ENCODE results near the gene SPATA32.
A peak's percentile ranks its signal among the peaks of the same experiment; 100 is the strongest.

SPATA32 gene

GRCh38 chr17:45233423-45233924 is 28.4 kb downstream of the SPATA32 start:
- no peak for DNase-seq
- Histone ChIP-seq H3K27me3 (replicated peaks; ENCODE audit: insufficient read depth, low read length) (no peaks in the 10 kb centered on the region), H3K9ac (ENCODE audit: low read length) (no peak overlapping the region), H3K79me2 (ENCODE audit: low read length) (peaks cover 94% of the 10 kb centered on the region), H3K9me3 (replicated peaks; ENCODE audit: insufficient read depth, low read length) (no peaks in the 10 kb centered on the region), H3K4me1 (ENCODE audit: low read length) (peaks cover 20% of the 10 kb centered on the region), H3K36me3 (replicated peaks; ENCODE audit: insufficient read depth, low read length) (peaks cover 21% of the 10 kb centered on the region), H2AFZ (ENCODE audit: low read length) (no peak overlapping the region), H3K4me2 (ENCODE audit: low read depth, low read length) (no peak overlapping the region), H3K4me3 (ENCODE audit: low read length) (no peak overlapping the region), H4K20me1 (ENCODE audit: insufficient read depth, low read length) (no peaks in the 10 kb centered on the region), H3K9me2 (replicated peaks; ENCODE audit: insufficient read depth, low read length) (no peaks in the 10 kb centered on the region), H3F3A (ENCODE audit: insufficient read depth, low read length) (peaks cover 19% of the 10 kb centered on the region), H3K27ac (ENCODE audit: low read length) (no peak overlapping the region)
- no peak for TF ChIP-seq CTCF (IDR thresholded peaks at IDR 0.05; ENCODE audit: low read length)
- no peak for TF ChIP-seq EZH2phosphoT487 (IDR thresholded peaks at IDR 0.05; ENCODE audit: low read length)
- no peak for TF ChIP-seq EZH2 (optimal IDR thresholded peaks at IDR 0.05; ENCODE audit: low read depth, low read length)

GRCh38 chr17:45232514-45233422 is 29.1 kb downstream of the SPATA32 start:
- peaks cover 94% of the 10 kb centered on the region for H3K79me2 ChIP-seq (ENCODE audit: low read length)
- no peaks in the 10 kb centered on the region for H3K27me3 ChIP-seq (replicated peaks; ENCODE audit: insufficient read depth, low read length)
- peaks cover 16% of the 10 kb centered on the region for H3K36me3 ChIP-seq (replicated peaks; ENCODE audit: insufficient read depth, low read length)
- no peak overlapping the region for H3K4me3 ChIP-seq (ENCODE audit: low read length)
- no peak for DNase-seq
- H3K4me1 ChIP-seq (ENCODE audit: low read length): peaks cover 28% of the 10 kb centered on the region
- H4K20me1 ChIP-seq (ENCODE audit: insufficient read depth, low read length): no peaks in the 10 kb centered on the region
- H3K9ac ChIP-seq (ENCODE audit: low read length): no peak overlapping the region
- peaks cover 26% of the 10 kb centered on the region for H3F3A ChIP-seq (ENCODE audit: insufficient read depth, low read length)
- TF ChIP-seq EZH2 (optimal IDR thresholded peaks at IDR 0.05; ENCODE audit: low read depth, low read length) (no peak), CTCF (IDR thresholded peaks at IDR 0.05; ENCODE audit: low read length) (no peak), EZH2phosphoT487 (IDR thresholded peaks at IDR 0.05; ENCODE audit: low read length) (no peak)
- H3K9me3 ChIP-seq (replicated peaks; ENCODE audit: insufficient read depth, low read length): no peaks in the 10 kb centered on the region
- no peak overlapping the region for H3K4me2 ChIP-seq (ENCODE audit: low read depth, low read length)
- no peak overlapping the region for H2AFZ ChIP-seq (ENCODE audit: low read length)
- H3K9me2 ChIP-seq (replicated peaks; ENCODE audit: insufficient read depth, low read length): no peaks in the 10 kb centered on the region
- no peak overlapping the region for H3K27ac ChIP-seq (ENCODE audit: low read length)

- Histone ChIP-seq H3K9me2 (replicated peaks; ENCODE audit: insufficient read depth, low read length) (no peaks in the 10 kb centered on the region), H3K9ac (ENCODE audit: low read length) (no peak overlapping the region), H3K4me2 (ENCODE audit: low read depth, low read length) (no peak overlapping the region), H3K36me3 (replicated peaks; ENCODE audit: insufficient read depth, low read length) (peaks cover 9% of the 10 kb centered on the region; the same call in 1 of the 2 replicates), H2AFZ (ENCODE audit: low read length) (no peak overlapping the region), H3K4me1 (ENCODE audit: low read length) (peaks cover 38% of the 10 kb centered on the region), H3K27ac (ENCODE audit: low read length) (no peak overlapping the region), H3K4me3 (ENCODE audit: low read length) (no peak overlapping the region), H3K9me3 (replicated peaks; ENCODE audit: insufficient read depth, low read length) (no peaks in the 10 kb centered on the region), H3K79me2 (ENCODE audit: low read length) (peaks cover 95% of the 10 kb centered on the region), H3K27me3 (replicated peaks; ENCODE audit: insufficient read depth, low read length) (no peaks in the 10 kb centered on the region), H3F3A (ENCODE audit: insufficient read depth, low read length) (peaks cover 38% of the 10 kb centered on the region), H4K20me1 (ENCODE audit: insufficient read depth, low read length) (no peaks in the 10 kb centered on the region)
- TF ChIP-seq EZH2phosphoT487 (IDR thresholded peaks at IDR 0.05; ENCODE audit: low read length) (no peak), CTCF (IDR thresholded peaks at IDR 0.05; ENCODE audit: low read length) (peak; percentile 44)
- DNase-seq: no peak
Observed at GRCh38 chr17:45231481-45232116, 30.3 kb downstream of the SPATA32 start.
